22Rv1 (cell line): ENCODE data around the gene KCNQ1.

Experiments used
- ZFX ChIP-seq: fragments of 450-650 bp; IDR thresholded peaks from 2 replicates; pipeline ENCODE4 v1.6.1; 2017; ENCODE audit warnings: antibody characterized with exemption, borderline replicate concordance
- TF ChIP-seq, protein P1 (sequence below): fragments of 450-650 bp; IDR thresholded peaks from 2 replicates; pipeline ENCODE4 v1.5.1; 2017; ENCODE audit warnings: mild to moderate bottlenecking

DNA sequence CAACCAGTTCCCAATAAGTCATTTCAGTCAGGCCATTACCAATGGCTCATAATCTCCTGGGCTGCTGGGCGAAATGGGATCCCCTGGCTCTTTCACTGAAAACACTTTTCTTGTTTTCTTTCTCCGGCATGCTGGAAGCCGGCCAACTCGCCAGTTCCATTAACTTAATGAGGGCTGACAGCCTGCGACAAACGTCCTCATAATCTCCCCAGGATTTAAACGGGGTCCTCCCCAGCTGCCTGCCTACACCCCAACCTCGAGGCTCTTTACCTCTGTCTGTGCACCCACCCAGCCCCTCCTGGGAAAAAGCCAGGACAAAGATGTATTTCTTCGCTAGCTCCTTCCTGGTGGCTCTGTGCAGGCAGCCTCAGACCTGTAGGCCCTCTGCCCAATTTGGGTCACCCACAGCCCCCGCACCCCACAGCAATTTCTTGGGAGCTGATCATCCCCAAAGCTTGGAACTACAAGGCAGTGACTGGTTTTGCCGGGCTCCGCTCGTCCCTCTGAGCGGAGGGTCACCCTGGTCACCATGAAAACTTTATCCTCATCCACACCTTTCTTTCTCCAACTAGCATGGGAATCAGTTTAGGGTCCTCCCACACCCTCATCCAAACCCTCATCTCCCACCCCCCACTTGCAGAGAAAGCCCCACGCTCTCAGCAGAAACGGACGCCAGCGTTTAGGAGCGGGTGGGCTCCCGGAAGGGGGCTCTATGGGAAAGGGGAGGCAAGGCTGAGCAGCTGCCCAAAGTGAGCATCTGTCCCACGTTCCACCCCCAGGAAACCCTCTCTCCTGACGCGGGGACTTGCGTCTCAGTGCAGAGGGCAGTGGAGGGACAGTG is 306.1 kb downstream of the KCNQ1 start:
- TF ChIP-seq, protein P1, sequence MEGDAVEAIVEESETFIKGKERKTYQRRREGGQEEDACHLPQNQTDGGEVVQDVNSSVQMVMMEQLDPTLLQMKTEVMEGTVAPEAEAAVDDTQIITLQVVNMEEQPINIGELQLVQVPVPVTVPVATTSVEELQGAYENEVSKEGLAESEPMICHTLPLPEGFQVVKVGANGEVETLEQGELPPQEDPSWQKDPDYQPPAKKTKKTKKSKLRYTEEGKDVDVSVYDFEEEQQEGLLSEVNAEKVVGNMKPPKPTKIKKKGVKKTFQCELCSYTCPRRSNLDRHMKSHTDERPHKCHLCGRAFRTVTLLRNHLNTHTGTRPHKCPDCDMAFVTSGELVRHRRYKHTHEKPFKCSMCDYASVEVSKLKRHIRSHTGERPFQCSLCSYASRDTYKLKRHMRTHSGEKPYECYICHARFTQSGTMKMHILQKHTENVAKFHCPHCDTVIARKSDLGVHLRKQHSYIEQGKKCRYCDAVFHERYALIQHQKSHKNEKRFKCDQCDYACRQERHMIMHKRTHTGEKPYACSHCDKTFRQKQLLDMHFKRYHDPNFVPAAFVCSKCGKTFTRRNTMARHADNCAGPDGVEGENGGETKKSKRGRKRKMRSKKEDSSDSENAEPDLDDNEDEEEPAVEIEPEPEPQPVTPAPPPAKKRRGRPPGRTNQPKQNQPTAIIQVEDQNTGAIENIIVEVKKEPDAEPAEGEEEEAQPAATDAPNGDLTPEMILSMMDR = no peak
- TF ChIP-seq ZFX = no peak
